Endodermal cell (in vitro differentiated cells): Measurements from ENCODE around the gene AK4. TPM values are rescaled to one million over a fixed set of nuclear protein-coding genes. Genes with fewer than 3 reads are reported as not detected.
A peak's percentile ranks its signal among the peaks of the same experiment; 100 is the strongest.

ENCODE experiments used
- DNase-seq: peaks from one replicate; pipeline ENCODE4 v3.0.0-alpha.2; 2017
- H3K27ac ChIP-seq: 2 replicates; pipeline ENCODE4 v1.5.1; 2013; ENCODE audit warnings: mild to moderate bottlenecking, low read depth, low read length, moderate library complexity
- H3K27me3 ChIP-seq: 2 replicates; pipeline ENCODE4 v1.6.1; 2013; ENCODE audit warnings: mild to moderate bottlenecking, low read length, moderate library complexity; ENCODE audit not compliant: insufficient read depth, control insufficient read depth, poor library complexity, severe bottlenecking
- H3K36me3 ChIP-seq: 2 replicates; pipeline ENCODE4 v1.7.0; 2013; ENCODE audit warnings: mild to moderate bottlenecking, low read length, moderate library complexity; ENCODE audit not compliant: control insufficient read depth, insufficient read depth
- H3K4me1 ChIP-seq: one replicate; pipeline ENCODE4 v1.7.0; 2013; ENCODE audit warnings: low read length; ENCODE audit not compliant: control insufficient read depth, insufficient read depth
- H3K4me3 ChIP-seq: 2 replicates; pipeline ENCODE4 v1.5.1; 2013; ENCODE audit warnings: mild to moderate bottlenecking, low read length, moderate library complexity
- H3K9ac ChIP-seq: 2 replicates; pipeline ENCODE4 v1.6.1; 2013; ENCODE audit warnings: mild to moderate bottlenecking, low read length, moderate library complexity; ENCODE audit not compliant: poor library complexity, severe bottlenecking; ENCODE audit errors: extremely low read depth
- H3K9me3 ChIP-seq: 2 replicates; pipeline ENCODE4 v1.6.1; 2013; ENCODE audit warnings: mild to moderate bottlenecking, low read length, moderate library complexity; ENCODE audit not compliant: control insufficient read depth
- H3K27ac Mint-ChIP-seq: 2 replicates; pipeline ENCODE4 v1.8.0; 2020; ENCODE audit warnings: mixed read lengths
- H3K27me3 Mint-ChIP-seq: 2 replicates; pipeline ENCODE4 v1.8.0; 2021; ENCODE audit warnings: mild to moderate bottlenecking, mixed read lengths; ENCODE audit not compliant: insufficient read depth
- H3K36me3 Mint-ChIP-seq: 2 replicates; pipeline ENCODE4 v1.8.0; 2020; ENCODE audit warnings: low read depth, mixed read lengths
- H3K4me1 Mint-ChIP-seq: 2 replicates; pipeline ENCODE4 v1.8.0; 2020; ENCODE audit warnings: mixed read lengths
- H3K4me3 Mint-ChIP-seq: 2 replicates; pipeline ENCODE4 v1.8.0; 2020; ENCODE audit warnings: mild to moderate bottlenecking, moderate library complexity, mixed read lengths
- H3K9me3 Mint-ChIP-seq: 2 replicates; pipeline ENCODE4 v1.8.0; 2020; ENCODE audit warnings: mild to moderate bottlenecking, mixed read lengths
- WGBS, 2 experiments: methylation state at CpG; one replicate each; pipeline versions ENCODE4 v1.1.5 to v1.1.7; 2013; ENCODE audit warnings: missing lambda C conversion rate in 2 of 2, mixed read lengths in 1 of 2; ENCODE audit not compliant: insufficient coverage in 1 of 2, insufficient read length in 1 of 2; 5-methylcytosine and 5-hydroxymethylcytosine counted together
- total RNA-seq, 2 donors: library from RNA; stranded (reverse); fragmentation: NEBNext Ultra II Directional in 1 of 2; extraction: Animal tissue kit (Norgen Biotek cat#: 25700) in 1 of 2; gene quantifications; 2 replicates in 1 of 2; 3 replicates in 1 of 2; pipeline ENCODE4 v1.2.1, GENCODE V29; 2021
- TF ChIP-seq, protein P1 (sequence below): fragments of 200-600 bp; sonication (generic); conservative IDR thresholded peaks from 2 replicates; pipeline ENCODE4 v1.5.0; 2021; ENCODE audit warnings: antibody characterized with exemption, mild to moderate bottlenecking

The AK4 gene
- total RNA-seq, 2 donors from 2014 or later, result 118 to 139 TPM

- Histone ChIP-seq H3K36me3 (peaks cover 7% of the 10 kb centered on the region), H3K9ac (peak overlapping the region; percentile 72), H3K4me3 (peak overlapping the region; percentile 98), H3K27me3 (no peaks in the 10 kb centered on the region), H3K9me3 (no peaks in the 10 kb centered on the region), H3K4me1 (peaks cover 12% of the 10 kb centered on the region), H3K27ac (no peak overlapping the region)
- no peaks in the 10 kb centered on the region for H3K9me3 Mint-ChIP-seq
- H3K4me3 Mint-ChIP-seq, result peak overlapping the region; percentile 66
- no peak overlapping the region for H3K27ac Mint-ChIP-seq
- TF ChIP-seq, protein P1, sequence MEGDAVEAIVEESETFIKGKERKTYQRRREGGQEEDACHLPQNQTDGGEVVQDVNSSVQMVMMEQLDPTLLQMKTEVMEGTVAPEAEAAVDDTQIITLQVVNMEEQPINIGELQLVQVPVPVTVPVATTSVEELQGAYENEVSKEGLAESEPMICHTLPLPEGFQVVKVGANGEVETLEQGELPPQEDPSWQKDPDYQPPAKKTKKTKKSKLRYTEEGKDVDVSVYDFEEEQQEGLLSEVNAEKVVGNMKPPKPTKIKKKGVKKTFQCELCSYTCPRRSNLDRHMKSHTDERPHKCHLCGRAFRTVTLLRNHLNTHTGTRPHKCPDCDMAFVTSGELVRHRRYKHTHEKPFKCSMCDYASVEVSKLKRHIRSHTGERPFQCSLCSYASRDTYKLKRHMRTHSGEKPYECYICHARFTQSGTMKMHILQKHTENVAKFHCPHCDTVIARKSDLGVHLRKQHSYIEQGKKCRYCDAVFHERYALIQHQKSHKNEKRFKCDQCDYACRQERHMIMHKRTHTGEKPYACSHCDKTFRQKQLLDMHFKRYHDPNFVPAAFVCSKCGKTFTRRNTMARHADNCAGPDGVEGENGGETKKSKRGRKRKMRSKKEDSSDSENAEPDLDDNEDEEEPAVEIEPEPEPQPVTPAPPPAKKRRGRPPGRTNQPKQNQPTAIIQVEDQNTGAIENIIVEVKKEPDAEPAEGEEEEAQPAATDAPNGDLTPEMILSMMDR, result no peak
- DNase-seq, result peak; percentile 51
- peaks cover 20% of the 10 kb centered on the region for H3K27me3 Mint-ChIP-seq
- H3K36me3 Mint-ChIP-seq, result no peaks in the 10 kb centered on the region
- 68 to 73% methylated on average over 5 to 9 of the region's 9 CpGs for WGBS, 2 experiments
- peaks cover 22% of the 10 kb centered on the region for H3K4me1 Mint-ChIP-seq
Measured at GRCh38 chr1:65255656-65256050, 107.7 kb downstream of the AK4 start.

- WGBS, 2 experiments, result 65 to 66% methylated on average over 4 to 5 of the region's 7 CpGs
- H3K27me3 ChIP-seq, result no peaks in the 10 kb centered on the region
- H3K27ac ChIP-seq, result no peak overlapping the region
- H3K9me3 ChIP-seq, result no peaks in the 10 kb centered on the region
- TF ChIP-seq, protein P1, result no peak
- Mint-ChIP-seq H3K4me3 (no peak overlapping the region), H3K36me3 (no peaks in the 10 kb centered on the region), H3K4me1 (peaks cover 22% of the 10 kb centered on the region), H3K27ac (peak overlapping the region; percentile 79), H3K9me3 (no peaks in the 10 kb centered on the region), H3K27me3 (peaks cover 20% of the 10 kb centered on the region)
- H3K4me1 ChIP-seq, result peaks cover 12% of the 10 kb centered on the region
- H3K9ac ChIP-seq, result no peak overlapping the region
- peaks cover 7% of the 10 kb centered on the region for H3K36me3 ChIP-seq
- peak overlapping the region; percentile 98 for H3K4me3 ChIP-seq
- DNase-seq, result no peak
Measured at GRCh38 chr1:65256860-65257708, 109.1 kb downstream of the AK4 start.

- Mint-ChIP-seq H3K36me3 (no peaks in the 10 kb centered on the region), H3K4me3 (no peak overlapping the region), H3K9me3 (no peaks in the 10 kb centered on the region), H3K27ac (no peak overlapping the region), H3K4me1 (peaks cover 22% of the 10 kb centered on the region), H3K27me3 (peaks cover 20% of the 10 kb centered on the region)
- Histone ChIP-seq H3K4me1 (peaks cover 12% of the 10 kb centered on the region), H3K36me3 (peaks cover 7% of the 10 kb centered on the region), H3K9ac (no peak overlapping the region), H3K27ac (no peak overlapping the region), H3K27me3 (no peaks in the 10 kb centered on the region), H3K4me3 (no peak overlapping the region), H3K9me3 (no peaks in the 10 kb centered on the region)
- TF ChIP-seq, protein P1, result no peak
- no peak for DNase-seq
Measured at GRCh38 chr1:65258106-65258505, 110.1 kb downstream of the AK4 start.
